Measurements from ENCODE around the gene PEDS1. TPM values are rescaled to one million over a fixed set of nuclear protein-coding genes. Genes with fewer than 3 reads are reported as not detected.
A peak's percentile ranks its signal among the peaks of the same experiment; 100 is the strongest.

PEDS1 gene
- total and polyA plus RNA-seq, 2 of the 13 experiments (the other 11 are each of a cell fraction or from before 2014, with no cell fraction given): 30.5 to 93.9 TPM

GRCh38 chr20:50192364-50193198 is 39.1 kb upstream of the PEDS1 start:
- BruUV-seq (replicated peaks): TSS peak; percentile 59
- DNase-seq (ENCODE audit: low spot score) (peak; percentile 92), ATAC-seq (no peak), FAIRE-seq (peak; percentile 28)
- Histone ChIP-seq H2AFZ (ENCODE audit: low read length) (no peak overlapping the region), H3K27me3 (ENCODE audit: control insufficient read depth in 1 of 2, insufficient read depth in 2 of 2, low read length in 2 of 2) (no peaks in the 10 kb centered on the region; a peak in 2 of 5 replicates), H3K9ac (ENCODE audit: insufficient read depth, low read depth, low read length) (peak overlapping the region; percentile 97), H3K79me2 (ENCODE audit: insufficient read depth, low read length) (peaks cover 25% of the 10 kb centered on the region), H3K4me1 (ENCODE audit: insufficient read depth, low read length) (peaks cover 64% of the 10 kb centered on the region), H3K36me3 (replicated peaks in 1 of 2; ENCODE audit: control insufficient read depth in 1 of 2, insufficient read depth in 2 of 2, low read length in 2 of 2) (peaks cover 1 to 14% of the 10 kb centered on the region in 2 experiments; a peak in 2 of 5 replicates), H3K4me3 (replicated peaks in 1 of 3; ENCODE audit: insufficient read depth in 1 of 3, low read depth in 2 of 3, low read length in 3 of 3) (peak overlapping the region; percentile 80 to 99 (median 95)), H4K20me1 (ENCODE audit: insufficient read depth, low read length) (peaks cover 35% of the 10 kb centered on the region), H3K27ac (ENCODE audit: extremely low read length, insufficient read depth, low read length) (peak overlapping the region; percentile 79), H3K9me3 (ENCODE audit: low read length) (no peaks in the 10 kb centered on the region), H3K4me2 (ENCODE audit: low read depth, low read length) (peak overlapping the region; percentile 100)
- intact Hi-C loops (cut with micrococcal nuclease; ENCODE audit: unreplicated experiment) (loop anchor here (5.0 to 10.0 kb wide), 2 partner anchors 52 to 205 kb away; no protein-coding TSS in a partner anchor), in situ Hi-C loops (cut with HindIII; ENCODE audit: extremely low pct_ligation_motif_present, low pct_unique_long_range_greater_than_20kb) (loop anchor here (5.0 kb wide), 1 partner anchor 80 kb away; no protein-coding TSS in a partner anchor)
- ChIA-PET POLR2A (interaction anchor here (0.7 to 6.3 kb wide), 15 partner anchors 20 to 277 kb away, joined by 3 to 98 read pairs (median 25); no protein-coding TSS in a partner anchor), CTCF (ENCODE audit: low intra/inter-chr PET ratio, low total read pairs) (no interaction called here)
- 2% methylated on average over 25 of the region's 25 CpGs for WGBS (ENCODE audit: low lambda C conversion rate)
- TF ChIP-seq SIX1 (CRISPR knock-in tag; IDR thresholded peaks at IDR 0.05; ENCODE audit: borderline replicate concordance) (no peak), MBNL3 (CRISPR knock-in tag; conservative IDR thresholded peaks at IDR 0.05) (no peak), ZNF782 (CRISPR knock-in tag; IDR thresholded peaks at IDR 0.05; ENCODE audit: borderline replicate concordance) (no peak), HMGXB4 (CRISPR knock-in tag; IDR thresholded peaks at IDR 0.05; ENCODE audit: borderline replicate concordance in 1 of 2, low read depth in 1 of 2) (peak; percentile 64 to 74; a peak in 2 of 4 replicates), ZFP62 (CRISPR knock-in tag; IDR thresholded peaks at IDR 0.05) (no peak), ZNF138 (CRISPR knock-in tag; IDR thresholded peaks at IDR 0.05; ENCODE audit: low read depth) (no peak), GABPB1 (CRISPR knock-in tag; IDR thresholded peaks at IDR 0.05) (no peak; the same call in 1 of the 2 replicates), ZBTB44 (CRISPR knock-in tag; IDR thresholded peaks at IDR 0.05) (0 out of 2 replicates have a peak, but pooled peaks have one; percentile 41), NR2F2 (IDR thresholded peaks at IDR 0.05; ENCODE audit: borderline replicate concordance, low read depth) (peak; percentile 32; the same call in 1 of the 2 replicates), ZSCAN30 (CRISPR knock-in tag; IDR thresholded peaks at IDR 0.05) (no peak), EZH2 (conservative IDR thresholded peaks at IDR 0.05; ENCODE audit: low read depth, low read length) (no peak), SOX5 (CRISPR knock-in tag; IDR thresholded peaks at IDR 0.05; ENCODE audit: borderline replicate concordance) (peak; percentile 60; the same call in 1 of the 2 replicates), NCOA5 (CRISPR knock-in tag; IDR thresholded peaks at IDR 0.05) (no peak), NR1H2 (CRISPR knock-in tag; IDR thresholded peaks at IDR 0.05; ENCODE audit: borderline replicate concordance, low read depth) (no peak), RNF219 (CRISPR knock-in tag; IDR thresholded peaks at IDR 0.05) (no peak; the same call in 1 of the 2 replicates), PLSCR1 (CRISPR knock-in tag; IDR thresholded peaks at IDR 0.05; ENCODE audit: borderline replicate concordance) (peak; percentile 34; the same call in 1 of the 2 replicates)

Measured in HepG2 (cell line).